ENCODE results near the gene ACTR3.
"Not testable (repeated sequence)": the region's sequence is repeated elsewhere in the genome, so short reads cannot be mapped to it uniquely, and the experiment has no call there.

Gene ACTR3

DNA sequence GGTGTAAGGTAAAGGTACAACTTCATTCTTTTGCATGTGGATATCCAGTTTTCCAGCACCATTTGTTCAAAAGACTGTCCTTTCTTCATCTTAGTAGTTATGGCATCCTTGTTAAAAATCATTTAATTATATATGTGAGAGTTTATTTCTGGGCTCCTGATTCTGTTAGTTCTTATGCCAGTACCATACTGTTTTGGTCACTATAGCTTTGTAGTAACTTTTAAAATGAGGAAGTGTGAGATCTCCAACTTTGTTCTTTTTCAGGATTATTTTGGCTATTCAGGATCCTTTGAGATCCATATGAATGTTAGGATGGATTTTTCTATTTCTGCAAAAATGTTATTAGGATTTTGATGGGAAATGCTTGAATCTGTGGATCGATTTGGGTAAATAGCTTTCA lies 16.8 kb downstream of the ACTR3 start:
- no peak for DNase-seq

DNA sequence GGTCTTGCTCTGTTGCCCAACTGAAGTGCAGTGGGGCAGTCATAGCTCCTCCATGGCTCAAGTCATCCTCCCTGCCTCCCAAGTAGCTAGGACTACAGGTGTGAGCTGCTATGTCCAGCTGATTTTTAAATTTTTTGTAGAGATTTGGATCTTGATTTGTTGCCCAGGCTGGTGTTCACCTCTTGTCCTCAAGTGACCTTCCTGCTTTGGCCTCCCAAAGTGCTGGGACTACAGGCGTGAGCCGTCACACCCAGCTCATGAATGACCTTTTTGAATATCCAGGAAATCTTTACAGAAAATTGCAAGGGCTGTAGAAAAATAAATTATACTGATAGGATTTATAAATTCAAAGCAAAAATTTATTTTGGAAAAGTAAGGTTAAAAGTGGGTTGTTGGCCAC lies 17.4 kb downstream of the ACTR3 start:
- no peak for DNase-seq

DNA sequence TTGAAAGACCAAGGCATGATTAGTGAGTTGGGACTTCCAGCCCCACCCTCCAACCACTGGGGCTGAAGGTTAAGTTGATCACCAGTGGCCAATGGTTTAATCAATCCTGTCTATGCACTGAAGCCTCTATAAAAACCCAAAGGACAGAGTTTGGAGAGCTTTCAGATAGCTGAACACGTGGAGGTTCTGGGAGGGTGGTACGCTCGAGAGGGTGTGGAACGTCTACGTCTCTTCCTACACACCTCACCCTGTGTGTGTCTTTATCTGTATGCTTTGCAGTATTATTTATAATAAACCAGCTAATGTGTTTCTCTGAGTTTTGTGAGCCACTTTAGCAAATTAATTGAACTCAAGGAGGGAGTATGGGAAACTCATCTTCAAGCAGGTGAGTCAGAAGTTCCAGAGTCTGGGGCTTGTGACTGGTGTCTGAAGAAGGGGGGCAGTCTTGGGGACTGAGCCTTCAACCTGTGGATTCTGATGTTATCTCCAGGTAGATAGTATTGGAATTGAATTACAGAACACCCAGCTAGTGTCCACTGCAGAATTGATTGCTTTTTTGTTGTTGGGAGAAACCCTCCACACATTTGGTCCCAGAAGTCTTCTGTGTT lies 20.3 kb downstream of the ACTR3 start:
- DNase-seq = no peak

DNA sequence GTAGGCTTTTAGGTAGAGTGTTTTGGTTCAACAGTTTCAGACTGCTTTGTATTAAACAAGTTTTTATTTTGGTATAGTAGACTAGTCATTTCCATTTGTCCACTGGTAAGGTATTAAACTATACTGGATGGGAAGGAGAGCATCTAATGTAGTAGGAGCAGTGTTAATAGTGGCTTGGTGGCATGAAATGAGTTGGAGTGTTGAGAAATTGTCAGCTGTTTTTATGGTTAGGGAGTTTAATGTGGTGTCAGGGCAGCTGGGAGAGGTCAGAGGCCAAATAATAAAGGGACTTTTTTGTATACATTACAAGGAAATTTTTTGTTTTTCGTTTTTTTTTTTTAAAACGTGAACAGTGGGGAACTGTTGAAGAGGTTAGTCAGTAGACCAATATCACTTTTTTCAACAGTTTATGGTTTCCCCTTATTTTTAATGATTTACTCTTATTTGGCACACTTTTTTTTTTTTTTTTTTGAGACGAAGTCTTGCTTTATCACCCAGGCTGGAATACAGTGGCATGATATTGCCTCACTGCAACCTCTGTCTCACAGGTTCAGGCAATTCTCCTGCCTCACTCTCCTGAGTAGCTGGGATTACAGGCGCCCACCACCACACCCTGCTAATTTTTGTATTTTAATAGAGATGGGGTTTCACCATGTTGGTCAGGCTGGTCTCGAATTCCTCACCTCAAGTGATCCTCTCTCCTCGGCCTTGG lies 21.2 kb downstream of the ACTR3 start:
- DNase-seq = no peak

DNA sequence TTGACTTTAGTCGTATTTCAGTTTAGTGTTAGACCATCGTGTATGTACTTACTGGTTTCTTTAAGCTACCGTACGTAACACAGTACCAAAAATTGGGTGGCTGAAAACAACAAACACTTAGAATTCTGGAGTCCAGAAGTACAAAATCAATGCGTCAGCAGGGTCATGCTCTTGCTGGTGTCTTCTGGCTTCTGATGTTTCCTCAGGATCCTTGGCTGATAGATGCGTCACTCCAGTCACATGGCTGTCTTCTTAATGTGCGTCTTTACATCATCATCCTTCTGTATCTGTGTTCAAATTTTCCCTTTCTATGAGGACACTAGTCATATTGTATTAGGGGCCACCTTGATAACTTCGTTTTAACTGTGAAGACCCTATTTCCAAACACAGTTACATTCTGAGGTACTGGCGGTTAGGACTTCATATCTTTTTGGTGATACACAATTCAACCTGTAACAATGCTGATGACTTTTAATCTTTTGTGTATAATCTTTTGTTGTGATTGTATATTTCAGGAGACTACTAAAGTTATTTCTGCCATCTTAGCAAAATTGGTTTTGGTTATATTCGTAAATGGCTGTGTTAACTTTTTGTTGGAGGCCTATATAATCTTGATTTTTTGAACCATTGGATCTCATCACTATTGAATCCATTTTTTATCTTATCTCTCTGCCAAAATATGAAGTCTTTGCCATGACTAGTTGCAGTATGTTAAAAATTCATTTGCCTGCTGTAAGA lies 25.4 kb downstream of the ACTR3 start:
- no peak for DNase-seq

DNA sequence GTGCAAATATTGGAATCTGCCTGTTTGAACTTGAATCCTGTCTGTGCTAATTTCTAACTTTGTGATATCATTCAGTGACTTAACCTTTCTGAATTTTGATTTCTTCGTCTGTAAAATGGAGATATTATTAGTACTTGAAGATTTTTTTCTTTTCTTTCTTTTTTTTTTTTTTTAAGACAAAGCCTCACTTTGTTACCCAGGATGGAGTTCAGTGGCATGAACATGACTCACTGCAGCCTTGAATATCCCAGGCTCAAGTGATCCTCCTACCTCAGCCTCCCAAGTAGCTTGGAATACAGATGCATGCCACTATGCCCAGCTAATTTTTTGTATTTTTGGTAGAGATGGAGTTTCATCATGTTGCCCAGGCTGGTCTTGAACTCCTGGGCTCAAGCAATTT lies 28.3 kb downstream of the ACTR3 start:
- DNase-seq = no peak

DNA sequence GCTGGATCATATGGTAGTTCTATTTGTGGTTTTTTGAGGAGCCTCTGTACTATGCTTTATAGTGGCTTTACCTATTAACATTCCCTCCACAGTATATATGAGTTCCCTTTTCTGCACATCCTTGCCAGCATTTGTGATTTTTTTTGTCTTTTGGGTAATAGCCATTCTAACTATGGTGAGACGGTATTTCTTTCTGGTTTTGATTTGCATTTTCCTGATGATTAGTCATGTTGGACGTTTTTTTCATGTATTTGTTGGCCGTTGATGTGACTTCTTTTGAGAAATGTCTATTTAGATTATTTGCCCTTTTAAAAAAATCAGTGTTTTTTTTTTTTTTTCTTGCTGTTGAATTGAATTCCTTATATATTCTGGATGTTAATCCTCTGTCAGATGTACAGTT lies 31.1 kb downstream of the ACTR3 start:
- DNase-seq = no peak

DNA sequence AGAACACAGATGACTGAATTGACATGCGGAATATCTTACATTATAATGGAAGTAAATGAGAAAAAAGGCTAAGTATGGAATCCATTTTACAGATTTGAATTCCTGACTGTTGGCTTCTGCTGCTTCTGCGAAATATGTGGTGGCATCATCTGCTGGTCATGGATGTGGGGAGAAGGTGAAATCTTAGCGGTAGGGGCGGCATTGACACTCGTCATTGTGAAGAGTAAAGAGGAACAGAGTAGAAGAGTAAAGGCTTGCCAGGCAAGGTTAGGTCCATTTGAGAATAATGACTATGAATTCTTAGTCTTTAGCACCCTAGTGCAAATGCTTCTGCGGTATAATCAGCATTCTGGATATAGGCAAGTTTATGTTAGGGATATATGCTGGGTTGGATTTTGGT lies 32.4 kb downstream of the ACTR3 start:
- no peak for DNase-seq

DNA sequence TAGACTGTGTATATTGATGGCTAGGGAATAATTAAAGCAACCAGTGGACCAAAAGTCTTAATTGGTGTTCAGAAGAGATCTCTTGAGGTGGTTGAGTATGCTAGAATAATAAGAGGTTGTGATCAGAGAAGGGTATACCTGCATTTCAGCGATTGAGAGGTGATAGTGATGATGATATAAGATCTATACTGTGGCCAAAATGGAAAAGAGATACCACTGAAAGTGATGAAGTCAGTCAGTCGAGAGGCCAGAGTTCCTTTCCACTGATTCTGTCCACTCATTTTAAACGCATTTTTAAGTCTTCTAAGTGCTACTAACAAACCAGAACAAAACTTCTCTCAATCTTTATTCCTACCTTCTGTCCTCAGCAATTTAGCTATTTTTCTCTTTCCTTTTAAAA lies 32.9 kb downstream of the ACTR3 start:
- no peak for DNase-seq

DNA sequence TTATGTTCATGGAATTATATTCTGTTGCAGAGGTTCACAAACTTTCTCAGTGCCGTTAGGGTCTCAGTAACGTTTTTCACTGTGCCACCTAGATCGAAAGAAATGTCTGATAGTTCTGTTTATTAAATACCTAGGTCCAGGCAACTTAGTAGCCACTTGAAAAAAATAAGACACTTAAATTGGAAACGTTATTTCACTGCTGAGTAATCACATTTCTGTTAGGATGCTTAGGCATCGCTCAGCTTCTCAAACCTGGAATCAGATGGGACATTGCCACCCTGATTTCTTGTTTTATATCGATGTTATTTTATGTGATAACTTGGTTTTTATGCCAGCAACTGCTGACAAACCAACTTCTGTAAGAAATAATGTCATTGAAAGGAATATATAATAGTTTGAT lies 36.0 kb downstream of the ACTR3 start:
- no peak for DNase-seq

DNA sequence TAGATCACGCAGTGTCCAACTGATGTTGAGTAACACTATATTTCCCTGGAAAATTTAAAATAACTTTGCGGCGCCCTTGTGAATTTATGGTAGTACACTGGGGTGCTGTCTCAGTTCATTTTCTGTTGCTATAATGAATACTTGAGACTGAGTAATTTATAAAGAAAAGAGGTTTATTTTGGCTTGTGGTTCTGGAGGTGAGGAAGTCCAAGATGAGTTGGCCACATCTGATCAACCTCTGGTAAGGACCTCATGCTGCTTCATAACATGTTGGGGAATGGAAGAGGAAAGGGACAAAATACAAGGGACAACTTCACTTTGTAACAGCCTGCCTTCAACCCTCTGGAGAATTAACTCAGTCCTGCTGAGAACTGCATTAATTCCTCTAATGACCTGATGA lies 36.4 kb downstream of the ACTR3 start:
- no peak for DNase-seq

DNA sequence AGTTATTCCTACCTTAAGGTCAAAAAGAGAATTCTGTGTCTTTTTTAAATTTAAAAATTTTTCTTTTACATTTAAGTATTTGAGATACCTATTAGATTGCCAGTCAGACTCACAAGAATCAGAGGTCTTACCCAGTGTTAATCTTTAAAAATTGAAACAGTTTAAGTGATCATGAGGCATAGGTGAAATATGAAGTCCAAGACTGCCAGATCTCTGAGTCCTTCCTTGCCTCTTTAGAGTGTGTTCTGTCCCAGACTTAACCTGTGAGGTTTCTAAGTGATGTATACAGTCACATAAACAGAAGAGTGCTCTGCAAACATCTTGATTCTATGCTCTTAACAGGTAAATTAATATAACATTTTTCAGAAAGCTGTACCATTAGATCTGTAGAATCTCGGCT lies 40.6 kb downstream of the ACTR3 start:
- DNase-seq = no peak

DNA sequence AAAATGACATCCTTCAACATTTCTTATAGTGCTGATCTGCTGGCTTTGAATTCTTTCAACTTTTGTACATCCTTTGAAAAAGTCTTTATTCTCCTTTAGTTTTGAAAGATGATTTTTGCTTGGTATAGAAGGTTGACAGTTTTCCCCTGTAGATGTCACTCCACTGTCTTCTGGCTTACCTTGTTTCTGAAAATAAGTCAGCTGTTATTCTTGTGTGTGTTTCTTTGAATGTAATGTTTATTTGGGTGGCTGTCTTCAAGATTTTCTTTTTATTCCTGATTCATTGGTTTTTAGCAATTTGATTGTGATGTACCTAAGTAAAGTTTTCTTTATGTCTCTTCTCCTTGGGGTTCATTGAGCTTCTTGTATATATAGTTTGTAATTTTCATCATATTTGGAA lies 47.6 kb downstream of the ACTR3 start:
- no peak for DNase-seq

DNA sequence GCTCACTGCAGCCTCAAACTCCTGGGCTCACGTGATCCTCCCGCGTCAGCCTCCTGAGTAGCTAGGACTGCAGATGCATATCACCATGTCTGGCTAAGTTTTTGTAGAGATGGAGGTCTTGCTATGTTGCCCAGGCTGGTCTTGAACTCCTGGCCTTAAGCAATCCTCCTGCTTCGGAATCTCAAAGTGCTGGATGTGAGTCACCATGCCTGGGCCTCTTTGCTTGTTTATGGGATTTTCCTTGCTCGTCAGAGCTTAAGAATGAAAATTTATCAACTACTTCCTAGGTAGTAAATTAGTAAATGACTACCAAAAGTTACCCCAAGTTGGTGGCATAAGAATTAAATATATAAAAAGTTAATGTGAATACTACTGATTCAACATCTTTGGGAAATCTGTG lies 51.0 kb downstream of the ACTR3 start:
- DNase-seq = no peak

DNA sequence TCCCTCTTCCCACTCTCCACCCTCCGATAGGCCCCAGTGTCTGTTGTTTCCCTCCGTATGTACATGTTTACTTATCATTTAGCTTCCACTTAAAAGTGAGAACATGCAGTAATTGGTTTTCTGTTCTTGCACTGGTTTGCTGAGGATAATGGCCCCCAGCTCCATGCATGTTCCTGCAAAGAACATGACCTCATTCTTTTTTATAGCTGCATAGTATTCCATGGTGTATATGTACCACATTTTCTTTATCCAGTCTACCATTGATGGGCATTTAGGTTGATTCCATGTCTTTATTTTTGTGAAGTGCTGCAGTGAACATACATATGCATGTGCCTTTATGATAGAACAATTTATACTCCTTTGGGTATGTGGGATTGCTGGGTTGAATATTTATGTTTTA lies 55.9 kb downstream of the ACTR3 start:
- not testable (repeated sequence) for DNase-seq

DNA sequence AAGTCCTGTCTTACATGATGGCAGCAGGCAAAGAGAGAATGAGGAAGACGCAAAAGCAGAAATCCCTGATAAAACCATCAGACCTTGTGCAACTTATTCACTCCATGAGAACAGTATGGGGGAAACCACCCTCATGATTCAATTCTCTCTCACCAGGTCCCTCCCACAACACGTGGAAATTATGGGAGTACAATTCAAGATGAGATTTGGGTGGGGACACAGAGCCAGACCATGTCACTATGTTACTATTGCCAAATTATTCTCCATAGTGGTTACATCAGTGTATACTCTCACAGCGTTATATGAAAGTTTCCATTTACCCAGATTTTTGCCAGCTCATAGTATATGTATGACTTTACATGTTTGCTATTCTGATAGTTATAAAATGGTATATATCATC lies 61.0 kb downstream of the ACTR3 start:
- DNase-seq = not testable (repeated sequence)

DNA sequence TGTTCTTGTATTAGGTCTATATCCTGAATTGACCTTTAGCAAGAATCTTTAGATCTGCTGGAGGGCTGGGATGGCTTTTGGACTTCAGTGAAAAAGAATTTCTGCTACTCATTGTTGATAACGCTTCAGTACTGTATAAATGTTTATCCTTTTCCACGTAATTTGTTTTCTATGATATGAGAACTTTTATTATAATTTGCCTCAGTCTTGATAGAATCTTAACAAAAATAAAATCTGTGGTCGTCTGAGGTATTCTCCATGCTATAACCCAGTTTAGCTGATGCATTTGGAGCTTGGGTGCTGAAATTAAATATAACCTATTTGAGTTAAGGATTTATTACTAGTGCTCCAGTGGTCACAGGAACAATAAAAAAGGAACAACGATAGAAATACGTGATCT lies 71.1 kb downstream of the ACTR3 start:
- no peak for DNase-seq

DNA sequence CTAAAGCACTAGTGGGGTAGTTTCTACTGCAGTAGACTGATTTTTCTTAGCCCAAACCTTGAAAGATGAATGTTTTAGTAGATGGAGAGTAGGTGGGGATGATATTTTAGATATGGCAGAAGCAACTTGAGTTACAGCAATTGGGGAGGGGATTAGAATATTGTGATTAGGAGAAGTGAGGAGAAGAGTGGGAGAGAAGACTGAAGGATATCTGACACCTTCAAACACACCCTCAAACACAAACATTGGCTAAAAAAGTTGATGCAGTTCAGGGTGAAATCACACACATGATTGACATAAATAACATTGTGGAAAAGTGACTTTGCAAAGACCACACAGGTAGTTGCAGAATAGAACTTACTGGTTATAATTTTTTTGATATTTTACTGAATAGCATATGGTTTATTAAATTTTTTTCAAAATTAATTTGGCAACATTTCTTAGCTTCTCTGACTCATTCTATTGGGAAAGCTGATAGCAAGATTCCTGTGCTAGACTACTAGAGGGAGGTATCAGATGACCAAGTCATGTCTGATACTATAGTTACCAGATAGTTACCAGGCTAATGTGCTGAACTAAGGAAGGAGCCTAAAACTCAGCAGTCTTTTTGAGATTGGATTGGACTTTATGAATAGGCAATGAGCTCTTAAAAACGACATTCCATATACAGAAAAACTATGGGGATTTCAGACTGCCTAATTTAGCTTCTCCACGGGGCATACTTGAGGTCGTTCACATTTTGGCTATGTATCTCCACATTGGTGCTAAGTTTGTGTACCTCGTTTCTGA lies 73.0 kb downstream of the ACTR3 start:
- DNase-seq = no peak

DNA sequence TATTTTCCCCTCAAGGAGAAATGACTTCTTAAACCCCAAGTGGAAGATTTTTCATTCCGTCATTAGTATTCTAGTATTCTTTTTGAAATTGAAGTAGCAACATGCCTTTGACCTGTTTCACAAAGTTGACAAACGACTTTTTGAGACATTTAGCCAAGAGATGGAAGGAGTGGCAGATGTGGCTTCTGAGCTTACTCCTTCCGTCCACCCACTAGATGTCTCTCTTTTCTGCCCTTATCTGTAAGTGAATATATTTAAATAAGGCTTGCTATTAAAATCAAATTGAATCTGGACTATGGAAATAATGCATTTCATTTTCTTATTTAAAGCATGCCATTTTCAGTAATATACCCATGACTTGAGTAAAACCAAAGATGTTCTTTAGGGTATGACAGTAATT lies 74.1 kb downstream of the ACTR3 start:
- DNase-seq = no peak

DNA sequence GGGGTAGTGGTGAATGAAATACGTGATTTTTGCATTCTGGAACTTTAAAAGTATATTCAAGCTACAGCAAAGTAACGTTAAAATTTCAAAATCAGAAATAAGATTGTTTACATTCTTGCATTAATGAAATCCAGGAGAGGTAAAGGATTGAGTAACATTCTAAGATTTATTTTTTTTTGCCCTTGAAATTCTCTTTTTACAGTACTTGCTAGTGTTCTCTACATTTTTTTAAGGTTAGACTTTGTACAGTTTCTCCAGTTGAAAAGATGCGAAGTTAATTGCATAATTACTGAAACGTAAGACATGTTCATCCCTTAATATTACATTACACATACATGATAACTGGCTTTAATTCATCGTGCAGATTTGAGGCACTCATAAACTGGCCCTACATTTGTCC lies 74.5 kb downstream of the ACTR3 start:
- no peak for DNase-seq

DNA sequence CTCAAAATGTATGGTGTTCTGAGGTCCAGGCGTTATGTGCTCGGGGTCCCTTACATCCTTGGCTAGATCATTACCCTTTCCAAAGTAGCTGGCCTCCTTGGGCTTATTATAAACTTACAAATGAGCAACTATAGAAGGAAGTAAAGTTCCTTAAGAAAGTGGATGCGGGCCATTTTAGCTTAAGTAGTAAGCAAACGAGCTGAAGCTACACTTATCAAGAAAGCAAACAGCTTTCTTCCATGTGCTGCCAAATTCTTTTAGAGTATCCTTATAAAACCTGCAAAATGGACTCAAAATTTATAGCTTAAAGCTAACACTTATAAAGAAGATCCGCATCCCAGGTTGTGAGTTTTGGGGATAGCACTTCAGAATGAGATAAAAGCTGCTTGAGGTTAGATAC lies 75.3 kb downstream of the ACTR3 start:
- DNase-seq = no peak

DNA sequence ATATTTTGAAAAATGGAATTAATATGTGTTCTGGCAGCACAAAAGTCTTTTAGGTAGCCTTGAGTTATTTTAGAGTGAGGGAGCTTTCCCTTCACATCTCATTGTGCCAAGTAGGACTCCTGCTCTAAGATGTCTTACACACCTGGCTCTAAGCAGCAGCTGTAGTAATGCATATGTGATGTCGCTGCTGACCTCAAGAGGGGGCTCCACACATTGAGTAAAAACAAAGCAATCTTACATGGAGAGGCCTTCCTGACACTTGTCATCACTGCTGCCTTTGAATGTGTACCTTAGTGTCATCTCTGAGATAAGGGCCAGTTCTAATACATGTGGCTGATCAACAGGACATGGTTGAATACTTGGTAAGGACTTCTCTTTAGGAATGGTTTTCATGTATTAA lies 75.8 kb downstream of the ACTR3 start:
- peak; percentile 42 for DNase-seq

DNA sequence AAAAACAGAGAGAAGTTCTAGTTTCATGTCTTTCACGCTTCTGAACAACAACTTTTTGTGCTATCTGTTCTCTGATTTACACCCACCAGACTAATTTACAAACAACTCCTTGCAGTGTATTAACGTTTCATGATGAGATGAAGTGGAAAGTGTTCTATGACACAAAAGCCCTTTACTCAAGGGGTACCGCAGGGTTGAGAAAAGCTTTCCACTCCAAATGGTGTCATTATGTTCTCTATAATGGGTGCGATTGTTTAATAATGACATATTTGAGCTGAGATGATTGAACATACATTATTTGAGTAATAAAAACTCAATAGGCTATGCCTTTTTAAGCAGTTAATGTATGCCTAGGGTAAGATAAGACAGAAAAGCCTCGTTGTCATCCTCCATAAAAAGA lies 76.3 kb downstream of the ACTR3 start:
- no peak for DNase-seq

DNA sequence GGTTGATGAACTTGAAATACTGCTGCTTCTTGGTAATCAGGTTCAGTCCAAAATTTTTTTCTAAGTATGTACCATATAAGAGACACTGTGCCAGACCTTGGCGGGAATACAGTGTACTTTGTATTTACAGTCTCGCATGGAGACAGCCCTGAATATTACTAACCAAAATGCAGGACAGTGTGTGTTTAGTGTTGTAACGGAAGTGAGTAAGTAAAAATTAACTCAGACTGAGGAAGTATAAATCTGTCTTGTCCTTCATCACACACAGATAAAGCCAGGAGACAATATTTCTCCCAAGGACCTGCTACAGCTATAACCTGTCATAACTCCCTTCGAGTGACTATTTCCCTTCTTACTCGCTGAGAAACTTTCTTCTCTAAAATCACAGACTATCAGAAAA lies 76.9 kb downstream of the ACTR3 start:
- DNase-seq = no peak
